Measurements from ENCODE around the gene LYSMD1.

- TF ChIP-seq CTCF (IDR thresholded peaks at IDR 0.05) (no peak), ELF1 (IDR thresholded peaks at IDR 0.05) (no peak), NRF1 (IDR thresholded peaks at IDR 0.05; ENCODE audit: low read depth, low read length) (no peak), REST (IDR thresholded peaks at IDR 0.05; ENCODE audit: low read depth, low read length) (no peak)
Observed at GRCh38 chr1:151213560-151213959, 47.9 kb upstream of the LYSMD1 start.
